ENCODE results near the gene PTPRM.

Gene PTPRM

DNA sequence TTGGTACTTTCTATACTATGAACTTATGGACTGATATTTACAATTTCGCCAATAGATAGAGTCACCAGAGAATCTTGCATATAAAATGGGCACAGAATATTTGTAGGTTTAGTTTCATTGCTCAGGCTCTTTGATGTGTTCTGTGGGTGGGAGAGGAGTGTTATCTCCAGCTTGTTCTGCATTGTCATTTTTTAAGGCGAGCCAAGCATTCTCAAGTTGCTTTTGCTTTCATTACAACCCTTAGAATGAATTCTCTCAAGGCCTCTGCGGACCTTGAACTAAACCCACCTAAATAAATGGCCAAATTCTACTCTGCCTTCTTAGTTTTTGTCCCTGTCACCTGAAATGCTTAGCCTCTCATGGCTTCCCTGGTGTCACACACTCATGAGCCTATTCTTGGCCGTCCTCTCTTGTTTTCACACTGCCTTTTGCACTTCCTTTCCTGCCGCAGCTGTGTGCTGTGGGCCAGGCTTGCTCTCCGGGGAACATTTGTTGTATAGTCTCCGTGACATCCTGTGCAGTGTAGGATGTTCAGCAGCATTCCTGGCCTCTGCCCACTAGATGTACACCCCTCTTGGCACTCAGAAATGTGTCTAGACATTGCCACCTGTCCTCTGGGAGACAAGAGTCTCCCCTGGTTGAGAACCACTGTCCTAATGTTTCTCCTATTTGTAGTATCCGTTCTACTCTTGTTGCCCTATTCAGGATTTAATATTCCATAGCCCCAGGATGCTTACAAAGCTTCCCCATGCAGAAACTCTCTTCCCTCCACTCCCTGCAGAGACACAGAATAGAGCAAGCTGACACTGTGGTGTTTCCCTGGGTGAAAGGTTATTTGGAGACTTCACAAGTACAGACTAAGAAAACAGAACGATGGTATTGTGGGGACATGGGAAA is 255.6 kb downstream of the PTPRM start:
- H3K9ac ChIP-seq (ENCODE audit: low read length): no peak overlapping the region
- H2BK5ac ChIP-seq (ENCODE audit: low read depth, low read length, poor library complexity, severe bottlenecking): no peak overlapping the region
- H3K4ac ChIP-seq (ENCODE audit: low read depth in 1 of 2, low read length in 2 of 2): no peak overlapping the region
- H3K4me2 ChIP-seq (ENCODE audit: low read length, poor library complexity, severe bottlenecking): peak overlapping the region; percentile 56
- peak overlapping the region in 1 of 2 experiments; percentile 49 for H3K4me3 ChIP-seq (ENCODE audit: insufficient read depth in 1 of 2, low read depth in 1 of 2, low read length in 2 of 2)
- H3K18ac ChIP-seq (ENCODE audit: low read depth in 1 of 2, low read length in 2 of 2): peak overlapping the region in 1 of 2 experiments; percentile 3
- 71% methylated on average over 9 of the region's 9 CpGs for WGBS
- peak overlapping the region; percentile 63 for H3K27ac ChIP-seq (ENCODE audit: low read length, poor library complexity, severe bottlenecking)
- H3K36me3 ChIP-seq (ENCODE audit: control insufficient read depth in 1 of 2, insufficient read depth in 2 of 2, low read depth in 1 of 2, low read length in 2 of 2): peaks cover 0 to 12% of the 10 kb centered on the region in 2 experiments
- DNase-seq: peak; percentile 11
- H2BK120ac ChIP-seq (ENCODE audit: low read depth, low read length): no peak overlapping the region
- no peak overlapping the region for H3K23ac ChIP-seq (ENCODE audit: low read length in 2 of 2)
- H4K91ac ChIP-seq (ENCODE audit: low read length): no peak overlapping the region
- peaks cover 7% of the 10 kb centered on the region for H3K4me1 ChIP-seq (ENCODE audit: control insufficient read depth, insufficient read depth, low read depth, low read length)
- no peak overlapping the region for H2BK15ac ChIP-seq (ENCODE audit: low read depth, poor library complexity, severe bottlenecking)
- H3K79me1 ChIP-seq (replicated peaks; ENCODE audit: low read length, poor library complexity, severe bottlenecking): peaks cover 37% of the 10 kb centered on the region
- H2AK5ac ChIP-seq (ENCODE audit: low read length, severe bottlenecking): no peak overlapping the region
- H3K27me3 ChIP-seq (ENCODE audit: control insufficient read depth in 1 of 2, insufficient read depth in 1 of 2, low read length in 2 of 2): no peaks in the 10 kb centered on the region
- no peak overlapping the region for H4K8ac ChIP-seq (ENCODE audit: low read length)
- H3K9me3 ChIP-seq (ENCODE audit: control insufficient read depth, low read length): no peaks in the 10 kb centered on the region
- no peak overlapping the region for H2AFZ ChIP-seq (ENCODE audit: low read depth, low read length)
- no peak overlapping the region for H3K14ac ChIP-seq (ENCODE audit: low read length in 2 of 2)
- no peak overlapping the region for H2BK12ac ChIP-seq (ENCODE audit: low read length in 2 of 2)

DNA sequence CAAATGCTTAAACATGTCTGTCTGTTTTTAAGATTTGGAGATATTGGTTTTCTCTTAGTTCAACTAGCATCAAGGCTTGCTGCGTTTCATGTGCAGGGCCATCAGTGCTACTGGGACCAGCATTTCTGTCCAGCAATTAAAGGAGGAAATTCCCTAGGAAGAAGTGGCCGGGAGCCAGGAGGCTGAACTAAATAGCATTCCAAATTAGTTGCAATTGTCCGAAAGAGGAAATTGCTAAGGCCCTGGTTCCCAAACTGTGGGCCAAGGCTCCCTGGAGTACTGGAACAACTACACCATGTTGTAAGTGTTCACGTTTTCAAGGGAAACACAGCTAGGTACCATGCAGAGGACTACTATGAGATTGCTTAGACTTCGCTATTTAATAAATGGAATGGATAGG is 257.9 kb downstream of the PTPRM start:
- DNase-seq: no peak
- H2BK120ac ChIP-seq (ENCODE audit: low read depth, low read length): no peak overlapping the region
- H3K27ac ChIP-seq (ENCODE audit: low read length, poor library complexity, severe bottlenecking): no peak overlapping the region
- no peak overlapping the region for H4K8ac ChIP-seq (ENCODE audit: low read length)
- H4K91ac ChIP-seq (ENCODE audit: low read length): no peak overlapping the region
- H3K23ac ChIP-seq (ENCODE audit: low read length in 2 of 2): no peak overlapping the region
- H3K4me3 ChIP-seq (ENCODE audit: insufficient read depth in 1 of 2, low read depth in 1 of 2, low read length in 2 of 2): no peak overlapping the region
- peaks cover 27% of the 10 kb centered on the region for H3K79me1 ChIP-seq (replicated peaks; ENCODE audit: low read length, poor library complexity, severe bottlenecking)
- no peak overlapping the region for H2BK5ac ChIP-seq (ENCODE audit: low read depth, low read length, poor library complexity, severe bottlenecking)
- H2AFZ ChIP-seq (ENCODE audit: low read depth, low read length): no peak overlapping the region
- H3K18ac ChIP-seq (ENCODE audit: low read depth in 1 of 2, low read length in 2 of 2): no peak overlapping the region
- H3K14ac ChIP-seq (ENCODE audit: low read length in 2 of 2): no peak overlapping the region
- H2BK12ac ChIP-seq (ENCODE audit: low read length in 2 of 2): no peak overlapping the region
- H3K9me3 ChIP-seq (ENCODE audit: control insufficient read depth, low read length): no peaks in the 10 kb centered on the region
- no peak overlapping the region for H3K4me2 ChIP-seq (ENCODE audit: low read length, poor library complexity, severe bottlenecking)
- no peaks in the 10 kb centered on the region for H3K27me3 ChIP-seq (ENCODE audit: control insufficient read depth in 1 of 2, insufficient read depth in 1 of 2, low read length in 2 of 2)
- no peak overlapping the region for H2AK5ac ChIP-seq (ENCODE audit: low read length, severe bottlenecking)
- H2BK15ac ChIP-seq (ENCODE audit: low read depth, poor library complexity, severe bottlenecking): no peak overlapping the region
- H3K4me1 ChIP-seq (ENCODE audit: control insufficient read depth, insufficient read depth, low read depth, low read length): peaks cover 7% of the 10 kb centered on the region
- H3K9ac ChIP-seq (ENCODE audit: low read length): no peak overlapping the region
- peaks cover 0 to 5% of the 10 kb centered on the region in 2 experiments for H3K36me3 ChIP-seq (ENCODE audit: control insufficient read depth in 1 of 2, insufficient read depth in 2 of 2, low read depth in 1 of 2, low read length in 2 of 2)
- no peak overlapping the region for H3K4ac ChIP-seq (ENCODE audit: low read depth in 1 of 2, low read length in 2 of 2)
- 90% methylated on average over 5 of the region's 5 CpGs for WGBS

DNA sequence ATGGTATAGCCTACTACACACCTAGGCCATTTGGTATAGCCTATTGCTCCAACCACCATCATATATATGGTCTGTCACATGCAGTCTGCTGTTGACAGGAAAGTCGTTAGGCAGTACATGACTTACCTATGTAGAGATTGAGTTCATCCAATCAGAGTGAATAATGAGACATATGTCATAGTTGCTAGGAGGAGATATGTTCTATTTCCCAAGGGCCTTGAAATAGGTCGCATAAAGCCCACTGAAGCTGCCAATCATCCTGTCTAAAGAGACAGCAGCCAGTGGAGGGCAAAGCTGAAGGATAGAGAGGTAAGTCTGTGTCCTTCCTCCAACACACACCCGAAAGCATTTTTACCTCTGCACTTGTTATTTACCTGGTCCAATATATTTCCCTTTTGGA is 263.4 kb downstream of the PTPRM start:
- Histone ChIP-seq H3K9ac (ENCODE audit: low read length) (no peak overlapping the region), H3K4me1 (ENCODE audit: control insufficient read depth, insufficient read depth, low read depth, low read length) (no peaks in the 10 kb centered on the region), H2BK15ac (ENCODE audit: low read depth, poor library complexity, severe bottlenecking) (no peak overlapping the region), H3K4me3 (ENCODE audit: insufficient read depth in 1 of 2, low read depth in 1 of 2, low read length in 2 of 2) (no peak overlapping the region), H3K14ac (ENCODE audit: low read length in 2 of 2) (no peak overlapping the region), H2AK5ac (ENCODE audit: low read length, severe bottlenecking) (no peak overlapping the region), H4K8ac (ENCODE audit: low read length) (no peak overlapping the region), H3K27me3 (ENCODE audit: control insufficient read depth in 1 of 2, insufficient read depth in 1 of 2, low read length in 2 of 2) (no peaks in the 10 kb centered on the region), H2AFZ (ENCODE audit: low read depth, low read length) (no peak overlapping the region), H3K79me1 (replicated peaks; ENCODE audit: low read length, poor library complexity, severe bottlenecking) (peaks cover 16% of the 10 kb centered on the region), H3K4ac (ENCODE audit: low read depth in 1 of 2, low read length in 2 of 2) (no peak overlapping the region), H3K18ac (ENCODE audit: low read depth in 1 of 2, low read length in 2 of 2) (no peak overlapping the region), H3K9me3 (ENCODE audit: control insufficient read depth, low read length) (no peaks in the 10 kb centered on the region), H3K36me3 (ENCODE audit: control insufficient read depth in 1 of 2, insufficient read depth in 2 of 2, low read depth in 1 of 2, low read length in 2 of 2) (no peaks in the 10 kb centered on the region), H2BK12ac (ENCODE audit: low read length in 2 of 2) (no peak overlapping the region), H3K27ac (ENCODE audit: low read length, poor library complexity, severe bottlenecking) (no peak overlapping the region), H2BK5ac (ENCODE audit: low read depth, low read length, poor library complexity, severe bottlenecking) (no peak overlapping the region), H3K4me2 (ENCODE audit: low read length, poor library complexity, severe bottlenecking) (no peak overlapping the region), H3K23ac (ENCODE audit: low read length in 2 of 2) (no peak overlapping the region), H2BK120ac (ENCODE audit: low read depth, low read length) (no peak overlapping the region), H4K91ac (ENCODE audit: low read length) (no peak overlapping the region)
- 100% methylated on average over 2 of the region's 3 CpGs for WGBS
- DNase-seq: no peak

DNA sequence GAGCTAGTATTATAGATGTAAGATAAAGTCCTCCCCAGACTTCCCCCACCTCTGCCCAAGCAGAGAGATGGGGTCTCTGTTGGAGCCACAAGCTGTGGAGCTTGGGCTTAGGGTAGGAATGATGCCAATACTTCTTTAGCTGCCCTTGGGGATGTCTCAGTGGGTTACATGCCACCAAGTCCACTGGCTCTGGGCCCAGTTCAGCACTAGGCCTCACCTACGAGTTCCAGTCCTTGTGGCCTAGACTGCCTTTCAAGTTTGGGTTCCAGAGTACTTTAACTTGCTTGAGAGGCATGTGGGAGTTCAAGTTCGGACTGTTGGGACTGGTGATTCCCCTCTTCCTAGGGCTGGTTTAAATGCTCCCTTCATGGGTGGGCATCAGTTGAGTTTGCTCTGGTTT is 272.4 kb downstream of the PTPRM start:
- 90% methylated on average over 2 of the region's 2 CpGs for WGBS
- Histone ChIP-seq H3K14ac (ENCODE audit: low read length in 2 of 2) (no peak overlapping the region), H2BK5ac (ENCODE audit: low read depth, low read length, poor library complexity, severe bottlenecking) (no peak overlapping the region), H3K4me1 (ENCODE audit: control insufficient read depth, insufficient read depth, low read depth, low read length) (peaks cover 2% of the 10 kb centered on the region), H3K4ac (ENCODE audit: low read depth in 1 of 2, low read length in 2 of 2) (no peak overlapping the region), H4K8ac (ENCODE audit: low read length) (no peak overlapping the region), H3K9me3 (ENCODE audit: control insufficient read depth, low read length) (peaks cover 9% of the 10 kb centered on the region), H3K27me3 (ENCODE audit: control insufficient read depth in 1 of 2, insufficient read depth in 1 of 2, low read length in 2 of 2) (no peaks in the 10 kb centered on the region), H3K18ac (ENCODE audit: low read depth in 1 of 2, low read length in 2 of 2) (no peak overlapping the region), H2BK120ac (ENCODE audit: low read depth, low read length) (no peak overlapping the region), H3K4me2 (ENCODE audit: low read length, poor library complexity, severe bottlenecking) (no peak overlapping the region), H2AK5ac (ENCODE audit: low read length, severe bottlenecking) (no peak overlapping the region), H2BK12ac (ENCODE audit: low read length in 2 of 2) (no peak overlapping the region), H3K23ac (ENCODE audit: low read length in 2 of 2) (no peak overlapping the region), H3K9ac (ENCODE audit: low read length) (no peak overlapping the region), H3K79me1 (replicated peaks; ENCODE audit: low read length, poor library complexity, severe bottlenecking) (peaks cover 32% of the 10 kb centered on the region), H2AFZ (ENCODE audit: low read depth, low read length) (no peak overlapping the region), H4K91ac (ENCODE audit: low read length) (no peak overlapping the region), H2BK15ac (ENCODE audit: low read depth, poor library complexity, severe bottlenecking) (no peak overlapping the region), H3K4me3 (ENCODE audit: insufficient read depth in 1 of 2, low read depth in 1 of 2, low read length in 2 of 2) (no peak overlapping the region), H3K36me3 (ENCODE audit: control insufficient read depth in 1 of 2, insufficient read depth in 2 of 2, low read depth in 1 of 2, low read length in 2 of 2) (peaks cover 0 to 8% of the 10 kb centered on the region in 2 experiments), H3K27ac (ENCODE audit: low read length, poor library complexity, severe bottlenecking) (no peak overlapping the region)
- no peak for DNase-seq

Data from mesenchymal stem cell (in vitro differentiated cells and primary cell).